A549 (cell line): Measurements from ENCODE around the gene EEIG1. TPM values are rescaled to one million over a fixed set of nuclear protein-coding genes. Genes with fewer than 3 reads are reported as not detected.

Experiments
- ATAC-seq, 2 experiments: fragments of 200-7000 bp in 1 of 2; fragments of >200 bp in 1 of 2; cut with Nextera tagmentation in 1 of 2; cut with Tn5 transposase in 1 of 2; 3 replicates each; pipeline versions ENCODE4 v1.8.0 to v1.9.1; 2018 to 2020; ENCODE audit warnings: mild to moderate bottlenecking in 1 of 2, moderate library complexity in 1 of 2
- CTCF ChIA-PET: fragments of 300-600 bp; sonication (Branson Sonifier 250); formaldehyde crosslinking; extraction: SDS; loops from one replicate; lab custom pipeline; 2021; ENCODE audit warnings: antibody characterized with exemption, inconsistent platforms; lab: Yijun Ruan, JAX
- POLR2A ChIA-PET: fragments of 350-600 bp; formaldehyde crosslinking; extraction: SDS; loops from one replicate; lab custom pipeline; 2021; ENCODE audit warnings: antibody characterized with exemption, inconsistent platforms; lab: Yijun Ruan, JAX
- DNase-seq, 2 experiments: peaks; one replicate each; pipeline versions ENCODE4 v3.0.0 to v3.0.0-alpha.2; 2011 to 2016; ENCODE audit warnings: low read depth in 1 of 2, low spot score in 1 of 2
- FAIRE-seq: peaks from 2 replicates; lab custom pipeline; 2011; peaks lifted over from hg19 to GRCh38; lab: Jason Lieb, UNC
- H3K27ac ChIP-seq, 2 experiments: fragments of >200 bp; sonication (Bioruptor Twin); formaldehyde crosslinking; 3 replicates each; pipeline ENCODE4 v1.5.1; 2016 to 2017
- H3K4me1 ChIP-seq: fragments of >200 bp; sonication (Bioruptor Twin); formaldehyde crosslinking; 3 replicates; pipeline ENCODE4 v1.6.1; 2016
- H3K4me2 ChIP-seq: fragments of >200 bp; sonication (Bioruptor Twin); formaldehyde crosslinking; 3 replicates; pipeline ENCODE4 v1.6.1; 2016
- H3K4me3 ChIP-seq: fragments of >200 bp; sonication (Bioruptor Twin); formaldehyde crosslinking; 3 replicates; pipeline ENCODE4 v1.5.1; 2016
- H3K9me3 ChIP-seq: fragments of >200 bp; sonication (Bioruptor Twin); formaldehyde crosslinking; 3 replicates; pipeline ENCODE4 v1.6.1; 2016
- CBX2 ChIP-seq: fragments of 200-600 bp; sonication (generic); IDR thresholded peaks from 2 replicates; pipeline ENCODE4 v1.6.1; 2016; ENCODE audit warnings: low read depth, mild to moderate bottlenecking, borderline replicate concordance
- CEBPB ChIP-seq, 2 experiments: fragments of >200 bp in 1 of 2; sonication (Bioruptor Twin) in 1 of 2; formaldehyde crosslinking in 1 of 2; IDR thresholded peaks; 2 replicates each; pipeline ENCODE4 v1.6.1; 2012 to 2016
- CHD2 ChIP-seq: fragments of 150-350 bp; IDR thresholded peaks from 2 replicates; pipeline ENCODE4 v1.6.1; 2014; ENCODE audit warnings: low read length; ENCODE audit not compliant: partially characterized antibody
- CHD4 ChIP-seq: fragments of 200-600 bp; sonication (generic); IDR thresholded peaks from 2 replicates; pipeline ENCODE4 v1.6.1; 2016; ENCODE audit warnings: antibody characterized with exemption, mild to moderate bottlenecking, borderline replicate concordance
- EHMT2 ChIP-seq: fragments of 200-600 bp; sonication (generic); IDR thresholded peaks from 2 replicates; pipeline ENCODE4 v1.6.1; 2016; ENCODE audit warnings: antibody characterized with exemption, low read depth, mild to moderate bottlenecking, moderate library complexity
- ESRRA ChIP-seq: fragments of 150-350 bp; IDR thresholded peaks from 2 replicates; pipeline ENCODE4 v1.6.1; 2014; ENCODE audit warnings: mild to moderate bottlenecking, low read length, borderline replicate concordance
- FOSB ChIP-seq: fragments of 250-450 bp; sonication (Bioruptor Pico); IDR thresholded peaks from 2 replicates; pipeline ENCODE4 v1.5.0; 2020; ENCODE audit warnings: mild to moderate bottlenecking, moderate library complexity
- FOSL2 ChIP-seq, 2 experiments: fragments of 450-650 bp in 1 of 2; fragments of >200 bp in 1 of 2; sonication (Bioruptor Twin) in 1 of 2; formaldehyde crosslinking; IDR thresholded peaks; 2 replicates each; pipeline versions ENCODE4 v1.5.0 to v1.6.1; 2016 to 2020; ENCODE audit warnings: mild to moderate bottlenecking in 1 of 2, moderate library complexity in 1 of 2
- GATA3 ChIP-seq: IDR thresholded peaks from 2 replicates; pipeline ENCODE4 v1.6.1; 2012; ENCODE audit warnings: borderline replicate concordance
- HES2 ChIP-seq: fragments of >200 bp; sonication (Bioruptor Twin); formaldehyde crosslinking; IDR thresholded peaks from 2 replicates; pipeline ENCODE4 v1.6.1; 2016
- HEYL ChIP-seq: fragments of 250-450 bp; sonication (Bioruptor Pico); IDR thresholded peaks from 2 replicates; pipeline ENCODE4 v1.8.0; 2021; ENCODE audit warnings: mild to moderate bottlenecking, moderate library complexity
- HOXA7 ChIP-seq: fragments of 250-450 bp; sonication (Bioruptor Pico); IDR thresholded peaks from 2 replicates; pipeline ENCODE4 v1.5.0; 2020; ENCODE audit warnings: mild to moderate bottlenecking, moderate library complexity
- HOXB13 ChIP-seq: fragments of 250-450 bp; sonication (Bioruptor Pico); IDR thresholded peaks from 2 replicates; pipeline ENCODE4 v1.5.0; 2020; ENCODE audit warnings: low read depth, mild to moderate bottlenecking, moderate library complexity
- KDM5A ChIP-seq: fragments of 200-600 bp; sonication (generic); IDR thresholded peaks from 2 replicates; pipeline ENCODE4 v1.6.1; 2016; ENCODE audit warnings: antibody characterized with exemption, mild to moderate bottlenecking
- MYC ChIP-seq: IDR thresholded peaks from 2 replicates; pipeline ENCODE4 v1.6.1; 2012; ENCODE audit warnings: mild to moderate bottlenecking, inconsistent platforms, low read length, improper control_type of control experiment, borderline replicate concordance
- NFE2L2 ChIP-seq: fragments of 150-350 bp; conservative IDR thresholded peaks from 2 replicates; pipeline ENCODE4 v1.6.1; 2014; ENCODE audit warnings: low read length
- RAD21 ChIP-seq, 2 experiments: fragments of >200 bp in 1 of 2; sonication (Bioruptor Twin) in 1 of 2; formaldehyde crosslinking in 1 of 2; IDR thresholded peaks in 1 of 2; conservative IDR thresholded peaks in 1 of 2; 2 replicates in 1 of 2; 3 replicates in 1 of 2; pipeline ENCODE4 v1.6.1; 2012 to 2018; ENCODE audit warnings: inconsistent platforms in 1 of 2
- RFX5 ChIP-seq: fragments of 450-650 bp; IDR thresholded peaks from 2 replicates; pipeline ENCODE4 v1.7.1; 2014; ENCODE audit warnings: antibody characterized with exemption, mild to moderate bottlenecking, moderate library complexity
- SREBF2 ChIP-seq: fragments of 450-650 bp; IDR thresholded peaks from 2 replicates; pipeline ENCODE4 v1.6.1; 2014; ENCODE audit warnings: mild to moderate bottlenecking, moderate library complexity
- TFCP2L1 ChIP-seq: fragments of 250-450 bp; sonication (Bioruptor Pico); IDR thresholded peaks from 2 replicates; pipeline ENCODE4 v1.5.0; 2021; ENCODE audit warnings: mild to moderate bottlenecking
- TP53 ChIP-seq: fragments of 250-450 bp; sonication (Bioruptor Pico); IDR thresholded peaks from 2 replicates; pipeline ENCODE4 v1.5.0; 2021; ENCODE audit warnings: mild to moderate bottlenecking, moderate library complexity
- USF2 ChIP-seq: fragments of 450-650 bp; IDR thresholded peaks from 2 replicates; pipeline ENCODE4 v1.6.1; 2014; ENCODE audit warnings: antibody characterized with exemption
- ZC3H11A ChIP-seq: fragments of 450-650 bp; IDR thresholded peaks from 2 replicates; pipeline ENCODE4 v1.6.1; 2014; ENCODE audit warnings: antibody characterized with exemption, mild to moderate bottlenecking
- ZNF302 ChIP-seq: fragments of 250-450 bp; sonication (Bioruptor Pico); IDR thresholded peaks from 2 replicates; pipeline ENCODE4 v1.9.0; 2021; ENCODE audit warnings: inconsistent platforms, mild to moderate bottlenecking, moderate library complexity
- WGBS: methylation state at CpG from one replicate; pipeline ENCODE4 v1.1.6; 2017; ENCODE audit errors: missing lambda C conversion rate; 5-methylcytosine and 5-hydroxymethylcytosine counted together
- polyA plus RNA-seq, 4 experiments: library from polyadenylated mRNA; depleted of rRNA in 3 of 4; stranded (reverse); fragments of >200 nt; fragmentation: RNase III in 1 of 4; extraction: RNeasy Plus Mini Kit Qiagen cat#74134 plus additional on column Dnase treatment in 1 of 4; gene quantifications; 2 replicates in 3 of 4; 3 replicates in 1 of 4; pipeline ENCODE4 v1.2.3, GENCODE V29; 2011 to 2017
- TF ChIP-seq, protein P1 (sequence below): IDR thresholded peaks from 2 replicates; pipeline ENCODE4 v1.6.1; 2012; ENCODE audit warnings: low read depth, borderline replicate concordance
- TF ChIP-seq, protein P2 (sequence below): fragments of 200-600 bp; sonication (generic); IDR thresholded peaks from 2 replicates; pipeline ENCODE4 v1.6.1; 2016; ENCODE audit warnings: antibody characterized with exemption, mild to moderate bottlenecking, moderate library complexity
- TF ChIP-seq, protein P3 (sequence below): IDR thresholded peaks from 2 replicates; pipeline ENCODE4 v1.6.1; 2012

Gene EEIG1
- polyA plus RNA-seq, 2 of the 4 experiments (the other 2 are of a cell fraction), result 30.3 to 33.0 TPM

- WGBS, result 92% methylated on average over 9 of the region's 9 CpGs
- FAIRE-seq (no peak), DNase-seq (no peak), ATAC-seq (no peak)
- Histone ChIP-seq H3K4me3 (no peak overlapping the region), H3K4me1 (peaks cover 36% of the 10 kb centered on the region), H3K4me2 (no peak overlapping the region), H3K9me3 (no peaks in the 10 kb centered on the region), H3K27ac (peak overlapping the region in 1 of 2 experiments; percentile 56; a peak in 3 of 6 replicates)
- TF ChIP-seq HEYL (no peak), CBX2 (no peak), NFE2L2 (no peak), RAD21 (conservative IDR thresholded peaks at IDR 0.05 in 1 of 2, IDR thresholded peaks at IDR 0.05 in 1 of 2) (no peak), SREBF2 (no peak), GATA3 (no peak), EHMT2 (no peak), KDM5A (no peak), ESRRA (no peak), HOXA7 (CRISPR knock-in tag) (no peak), CHD4 (no peak), RFX5 (no peak), ZC3H11A (no peak), FOSL2 (IDR thresholded peaks at IDR 0.05) (no peak), FOSL2 (CRISPR knock-in tag; IDR thresholded peaks at IDR 0.05) (no peak), FOSB (CRISPR knock-in tag) (no peak), USF2 (no peak)
- TF ChIP-seq, protein P1, sequence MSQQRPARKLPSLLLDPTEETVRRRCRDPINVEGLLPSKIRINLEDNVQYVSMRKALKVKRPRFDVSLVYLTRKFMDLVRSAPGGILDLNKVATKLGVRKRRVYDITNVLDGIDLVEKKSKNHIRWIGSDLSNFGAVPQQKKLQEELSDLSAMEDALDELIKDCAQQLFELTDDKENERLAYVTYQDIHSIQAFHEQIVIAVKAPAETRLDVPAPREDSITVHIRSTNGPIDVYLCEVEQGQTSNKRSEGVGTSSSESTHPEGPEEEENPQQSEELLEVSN, result no peak
- TF ChIP-seq, protein P2, sequence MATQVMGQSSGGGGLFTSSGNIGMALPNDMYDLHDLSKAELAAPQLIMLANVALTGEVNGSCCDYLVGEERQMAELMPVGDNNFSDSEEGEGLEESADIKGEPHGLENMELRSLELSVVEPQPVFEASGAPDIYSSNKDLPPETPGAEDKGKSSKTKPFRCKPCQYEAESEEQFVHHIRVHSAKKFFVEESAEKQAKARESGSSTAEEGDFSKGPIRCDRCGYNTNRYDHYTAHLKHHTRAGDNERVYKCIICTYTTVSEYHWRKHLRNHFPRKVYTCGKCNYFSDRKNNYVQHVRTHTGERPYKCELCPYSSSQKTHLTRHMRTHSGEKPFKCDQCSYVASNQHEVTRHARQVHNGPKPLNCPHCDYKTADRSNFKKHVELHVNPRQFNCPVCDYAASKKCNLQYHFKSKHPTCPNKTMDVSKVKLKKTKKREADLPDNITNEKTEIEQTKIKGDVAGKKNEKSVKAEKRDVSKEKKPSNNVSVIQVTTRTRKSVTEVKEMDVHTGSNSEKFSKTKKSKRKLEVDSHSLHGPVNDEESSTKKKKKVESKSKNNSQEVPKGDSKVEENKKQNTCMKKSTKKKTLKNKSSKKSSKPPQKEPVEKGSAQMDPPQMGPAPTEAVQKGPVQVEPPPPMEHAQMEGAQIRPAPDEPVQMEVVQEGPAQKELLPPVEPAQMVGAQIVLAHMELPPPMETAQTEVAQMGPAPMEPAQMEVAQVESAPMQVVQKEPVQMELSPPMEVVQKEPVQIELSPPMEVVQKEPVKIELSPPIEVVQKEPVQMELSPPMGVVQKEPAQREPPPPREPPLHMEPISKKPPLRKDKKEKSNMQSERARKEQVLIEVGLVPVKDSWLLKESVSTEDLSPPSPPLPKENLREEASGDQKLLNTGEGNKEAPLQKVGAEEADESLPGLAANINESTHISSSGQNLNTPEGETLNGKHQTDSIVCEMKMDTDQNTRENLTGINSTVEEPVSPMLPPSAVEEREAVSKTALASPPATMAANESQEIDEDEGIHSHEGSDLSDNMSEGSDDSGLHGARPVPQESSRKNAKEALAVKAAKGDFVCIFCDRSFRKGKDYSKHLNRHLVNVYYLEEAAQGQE, result no peak
- POLR2A ChIA-PET, result interaction anchor here (0.8 kb wide), 1 partner anchor 84 kb away, joined by 3 read pairs; the partner anchor contains the start of gene SLC25A25
- CTCF ChIA-PET, result interaction anchor here (16.5 to 17.9 kb wide), 2 partner anchors 42 to 52 kb away, joined by 157 to 173 read pairs; no protein-coding TSS in a partner anchor
These were observed 3.1 kb upstream of the EEIG1 start for GRCh38 chr9:127983847-127984289.

DNA sequence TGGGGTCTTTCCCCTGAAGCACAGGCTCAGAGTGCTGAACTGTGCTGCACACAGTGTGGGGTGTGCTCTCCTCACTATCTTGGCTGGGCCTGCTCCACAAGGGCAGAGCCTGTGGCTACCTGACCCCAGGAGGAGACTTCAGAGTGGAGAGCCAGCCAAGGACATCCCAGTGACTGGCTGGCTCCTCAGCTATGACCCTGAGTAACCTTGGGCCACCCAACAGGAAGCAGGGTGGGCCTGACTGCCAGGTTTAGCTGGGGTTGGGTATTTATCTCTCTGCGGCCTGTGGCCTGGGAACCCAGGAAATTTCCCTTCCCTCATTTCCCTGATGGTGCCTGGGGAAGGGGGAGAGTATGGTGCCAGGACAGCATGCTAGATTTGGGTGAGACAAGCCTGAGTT is 2.1 kb upstream of the EEIG1 start:
- Histone ChIP-seq H3K4me2 (no peak overlapping the region), H3K4me1 (peaks cover 44% of the 10 kb centered on the region), H3K9me3 (no peaks in the 10 kb centered on the region), H3K4me3 (no peak overlapping the region), H3K27ac (peak overlapping the region; percentile 28 to 56; a peak in 4 of 6 replicates)
- CTCF ChIA-PET, result interaction anchor here (0.7 to 17.9 kb wide), 5 partner anchors 13 to 232 kb away, joined by 3 to 173 read pairs (median 7); no protein-coding TSS in a partner anchor
- WGBS, result no CpG with 5 or more reads among the region's 1 CpG
- TF ChIP-seq CEBPB (IDR thresholded peaks at IDR 0.05) (no peak), MYC (no peak), GATA3 (no peak), ZNF302 (CRISPR knock-in tag) (no peak), HES2 (no peak), RAD21 (conservative IDR thresholded peaks at IDR 0.05 in 1 of 2, IDR thresholded peaks at IDR 0.05 in 1 of 2) (no peak), RFX5 (no peak), FOSL2 (IDR thresholded peaks at IDR 0.05) (no peak), FOSL2 (CRISPR knock-in tag; IDR thresholded peaks at IDR 0.05) (no peak), KDM5A (no peak), TFCP2L1 (no peak), HEYL (no peak), FOSB (CRISPR knock-in tag) (no peak), HOXB13 (CRISPR knock-in tag) (no peak), TP53 (no peak), CHD2 (no peak)
- TF ChIP-seq, protein P3, sequence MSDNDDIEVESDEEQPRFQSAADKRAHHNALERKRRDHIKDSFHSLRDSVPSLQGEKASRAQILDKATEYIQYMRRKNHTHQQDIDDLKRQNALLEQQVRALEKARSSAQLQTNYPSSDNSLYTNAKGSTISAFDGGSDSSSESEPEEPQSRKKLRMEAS, result no peak
- ATAC-seq (no peak), DNase-seq (no peak), FAIRE-seq (no peak)
- POLR2A ChIA-PET, result no interaction called here
